ENCODE measurements around the gene SGMS2.

The SGMS2 gene

DNA sequence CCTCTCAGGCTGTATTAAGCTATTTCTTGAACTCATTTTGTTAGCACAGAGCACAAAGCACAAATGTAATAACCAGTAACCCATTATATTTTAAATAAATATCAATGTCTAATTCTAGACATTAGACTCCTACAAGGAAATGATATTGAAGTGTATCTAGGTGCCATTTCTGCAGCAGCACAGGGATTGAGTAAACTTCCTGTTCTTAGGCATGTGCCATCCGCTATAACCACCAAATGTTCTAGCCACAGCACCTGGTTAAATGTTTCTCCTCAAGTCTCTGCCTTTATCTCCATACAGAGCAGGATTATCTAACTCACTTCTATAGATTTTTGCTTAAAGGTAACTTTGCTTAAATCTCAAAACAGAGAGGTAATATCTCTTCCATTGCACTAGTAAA, 51.4 kb downstream of the SGMS2 start:
- CTCF ChIA-PET: no interaction called here
- peaks cover 3% of the 10 kb centered on the region for H3K4me1 ChIP-seq (ENCODE audit: control insufficient read depth, insufficient read depth, low read length)
- H3K36me3 ChIP-seq (ENCODE audit: control insufficient read depth in 2 of 2, insufficient read depth in 1 of 2, low read length in 2 of 2): no peaks in the 10 kb centered on the region
- POLR2A ChIA-PET: no interaction called here
- TF ChIP-seq KLF9 (tag by site-specific recombination; IDR thresholded peaks at IDR 0.05; ENCODE audit: low read depth): no peak
- no peak for TF ChIP-seq ZNF585B (tag by site-specific recombination; IDR thresholded peaks at IDR 0.05)
- TF ChIP-seq KLF8 (tag by site-specific recombination; IDR thresholded peaks at IDR 0.05): no peak
- no peak for TF ChIP-seq ZNF707 (tag by site-specific recombination; IDR thresholded peaks at IDR 0.05)
- no peak for TF ChIP-seq ZNF48 (tag by site-specific recombination; IDR thresholded peaks at IDR 0.05)
- no peak for TF ChIP-seq WT1 (tag by site-specific recombination; IDR thresholded peaks at IDR 0.05)
- TF ChIP-seq ZNF138 (tag by site-specific recombination; IDR thresholded peaks at IDR 0.05; ENCODE audit: borderline replicate concordance): no peak
- no peak for TF ChIP-seq ZNF623 (tag by site-specific recombination; IDR thresholded peaks at IDR 0.05)
- TF ChIP-seq FEZF1 (tag by site-specific recombination; IDR thresholded peaks at IDR 0.05): no peak
- TF ChIP-seq ZNF121 (tag by site-specific recombination; IDR thresholded peaks at IDR 0.05): no peak
- no peak for TF ChIP-seq ATF2 (tag by site-specific recombination; IDR thresholded peaks at IDR 0.05; ENCODE audit: low read depth)
- TF ChIP-seq ZFP3 (tag by site-specific recombination; IDR thresholded peaks at IDR 0.05; ENCODE audit: low read depth): no peak
- no peak for TF ChIP-seq ZNF202 (tag by site-specific recombination; IDR thresholded peaks at IDR 0.05; ENCODE audit: borderline replicate concordance)
- TF ChIP-seq ZNF433 (tag by site-specific recombination; IDR thresholded peaks at IDR 0.05; ENCODE audit: low read depth): no peak
- TF ChIP-seq, protein P1, sequence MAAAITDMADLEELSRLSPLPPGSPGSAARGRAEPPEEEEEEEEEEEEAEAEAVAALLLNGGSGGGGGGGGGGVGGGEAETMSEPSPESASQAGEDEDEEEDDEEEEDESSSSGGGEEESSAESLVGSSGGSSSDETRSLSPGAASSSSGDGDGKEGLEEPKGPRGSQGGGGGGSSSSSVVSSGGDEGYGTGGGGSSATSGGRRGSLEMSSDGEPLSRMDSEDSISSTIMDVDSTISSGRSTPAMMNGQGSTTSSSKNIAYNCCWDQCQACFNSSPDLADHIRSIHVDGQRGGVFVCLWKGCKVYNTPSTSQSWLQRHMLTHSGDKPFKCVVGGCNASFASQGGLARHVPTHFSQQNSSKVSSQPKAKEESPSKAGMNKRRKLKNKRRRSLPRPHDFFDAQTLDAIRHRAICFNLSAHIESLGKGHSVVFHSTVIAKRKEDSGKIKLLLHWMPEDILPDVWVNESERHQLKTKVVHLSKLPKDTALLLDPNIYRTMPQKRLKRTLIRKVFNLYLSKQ (tag by site-specific recombination; IDR thresholded peaks at IDR 0.05; ENCODE audit: borderline replicate concordance): no peak
- TF ChIP-seq, protein P2, sequence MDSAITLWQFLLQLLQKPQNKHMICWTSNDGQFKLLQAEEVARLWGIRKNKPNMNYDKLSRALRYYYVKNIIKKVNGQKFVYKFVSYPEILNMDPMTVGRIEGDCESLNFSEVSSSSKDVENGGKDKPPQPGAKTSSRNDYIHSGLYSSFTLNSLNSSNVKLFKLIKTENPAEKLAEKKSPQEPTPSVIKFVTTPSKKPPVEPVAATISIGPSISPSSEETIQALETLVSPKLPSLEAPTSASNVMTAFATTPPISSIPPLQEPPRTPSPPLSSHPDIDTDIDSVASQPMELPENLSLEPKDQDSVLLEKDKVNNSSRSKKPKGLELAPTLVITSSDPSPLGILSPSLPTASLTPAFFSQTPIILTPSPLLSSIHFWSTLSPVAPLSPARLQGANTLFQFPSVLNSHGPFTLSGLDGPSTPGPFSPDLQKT (IDR thresholded peaks at IDR 0.05; ENCODE audit: borderline replicate concordance, low read depth, low read length): no peak
- TF ChIP-seq ZNF548 (tag by site-specific recombination; IDR thresholded peaks at IDR 0.05): no peak
- TF ChIP-seq MYNN (tag by site-specific recombination; IDR thresholded peaks at IDR 0.05; ENCODE audit: borderline replicate concordance): no peak
- no peak for TF ChIP-seq ZNF639 (tag by site-specific recombination; IDR thresholded peaks at IDR 0.05)
- no peak for TF ChIP-seq SETDB1 (IDR thresholded peaks at IDR 0.05; ENCODE audit: insufficient read length, low read length)
- H3K4me3 ChIP-seq (ENCODE audit: low read depth, low read length): no peak overlapping the region
- H3K9me3 ChIP-seq (ENCODE audit: control insufficient read depth, insufficient read depth, low read depth, low read length): no peaks in the 10 kb centered on the region
- no peak overlapping the region for H3K27ac ChIP-seq (ENCODE audit: extremely low read depth, low read depth, low read length)

DNA sequence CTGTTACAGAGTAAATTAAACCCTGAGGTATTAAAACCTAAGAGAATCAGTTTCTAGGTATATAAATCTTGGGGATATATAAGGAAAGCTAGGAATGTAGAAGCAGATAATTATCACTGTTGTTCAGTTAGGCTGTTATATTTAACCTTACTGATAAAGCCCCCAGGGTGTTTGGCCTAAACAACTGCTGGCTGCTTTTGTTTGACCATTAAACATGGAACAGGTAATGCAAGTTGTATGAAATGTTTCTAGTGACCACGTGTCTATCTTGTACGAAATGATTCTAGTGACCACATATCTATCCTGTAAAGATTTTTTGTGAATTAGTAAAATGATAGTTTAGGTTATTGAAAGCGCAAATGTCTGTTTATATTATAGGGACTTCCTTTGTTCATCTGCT, 52.6 kb downstream of the SGMS2 start:
- no peak for TF ChIP-seq GLIS1 (tag by site-specific recombination; IDR thresholded peaks at IDR 0.05)
- TF ChIP-seq ZBTB49 (tag by site-specific recombination; IDR thresholded peaks at IDR 0.05; ENCODE audit: low read depth): no peak
- Histone ChIP-seq H3K36me3 (ENCODE audit: control insufficient read depth in 2 of 2, insufficient read depth in 1 of 2, low read length in 2 of 2) (no peaks in the 10 kb centered on the region), H3K9me3 (ENCODE audit: control insufficient read depth, insufficient read depth, low read depth, low read length) (no peaks in the 10 kb centered on the region), H3K27ac (ENCODE audit: extremely low read depth, low read depth, low read length) (no peak overlapping the region), H3K4me1 (ENCODE audit: control insufficient read depth, insufficient read depth, low read length) (no peaks in the 10 kb centered on the region; the same call in 1 of the 2 replicates), H3K4me3 (ENCODE audit: low read depth, low read length) (no peak overlapping the region)
- POLR2A ChIA-PET: no interaction called here
- CTCF ChIA-PET: no interaction called here

Measured in HEK293 (cell line).